ENCODE results near the gene TMEM8B.

DNA sequence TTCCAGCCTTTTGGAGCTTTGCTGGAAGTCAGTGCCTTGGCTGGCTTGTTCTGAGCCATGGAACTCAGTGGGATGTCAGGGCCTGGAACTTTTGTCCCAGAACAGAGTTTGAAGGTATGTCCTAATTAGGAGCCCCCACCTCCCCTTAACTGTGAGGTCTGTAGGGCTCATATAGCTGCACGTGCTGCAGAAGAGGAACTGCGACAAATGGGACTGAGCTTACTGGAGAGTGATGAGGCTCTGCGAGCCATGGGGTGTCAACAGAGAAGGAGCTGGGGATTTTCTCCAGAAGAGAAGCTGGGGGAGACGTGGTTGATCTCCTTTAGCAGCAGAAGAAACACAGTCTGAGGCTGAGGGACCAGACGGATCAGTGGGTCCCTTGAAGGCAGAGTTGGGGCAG lies 10.9 kb downstream of the TMEM8B start:
- no peak for TF ChIP-seq KDM1A (IDR thresholded peaks at IDR 0.05; ENCODE audit: borderline replicate concordance, low read length)
- TF ChIP-seq RXRA (IDR thresholded peaks at IDR 0.05; ENCODE audit: insufficient read depth, low read depth, low read length), result no peak
- no peak for TF ChIP-seq EP300 (IDR thresholded peaks at IDR 0.05; ENCODE audit: borderline replicate concordance in 1 of 2, low read depth in 2 of 2, low read length in 2 of 2)
- TF ChIP-seq KDM5A (IDR thresholded peaks at IDR 0.05; ENCODE audit: low read length), result no peak
